ENCODE measurements around the gene EFCAB7. TPM values are rescaled to one million over a fixed set of nuclear protein-coding genes. Genes with fewer than 3 reads are reported as not detected.

EFCAB7 gene
- total RNA-seq, 1 experiment from 2014 or later: 3.0 TPM

GRCh38 chr1:63506782-63507181 is 16.5 kb upstream of the EFCAB7 start:
- no peaks in the 10 kb centered on the region for H3K79me1 ChIP-seq (ENCODE audit: insufficient read depth, low read depth, low read length, poor library complexity, severe bottlenecking)
- H4K8ac ChIP-seq (replicated peaks; ENCODE audit: insufficient read length, low read depth, low read length): no peak overlapping the region
- no peak overlapping the region for H3K27ac ChIP-seq (ENCODE audit: insufficient read length, low read depth, low read length)
- H3K9ac ChIP-seq (ENCODE audit: extremely low read depth, insufficient read length, low read length): no peak overlapping the region
- H2BK120ac ChIP-seq (ENCODE audit: low read depth, low read length, poor library complexity, severe bottlenecking): no peak overlapping the region
- no peak overlapping the region for H4K5ac ChIP-seq (ENCODE audit: insufficient read length, low read depth, low read length)
- H3K27ac Mint-ChIP-seq: no peak overlapping the region
- no peaks in the 10 kb centered on the region for H3K4me1 ChIP-seq (ENCODE audit: insufficient read depth, low read length)
- TF ChIP-seq CTCF (conservative IDR thresholded peaks at IDR 0.05): no peak
- no peaks in the 10 kb centered on the region for H3K4me1 Mint-ChIP-seq
- peaks cover 18 to 26% (median 24%) of the 10 kb centered on the region in 3 experiments; a peak in 6 of 7 replicates for H3K36me3 Mint-ChIP-seq (ENCODE audit: insufficient read depth in 1 of 3, low read depth in 3 of 3)
- no peak overlapping the region for H3K4me3 Mint-ChIP-seq
- no peak overlapping the region for H2BK5ac ChIP-seq (ENCODE audit: insufficient read length, low read length)
- H2BK20ac ChIP-seq (ENCODE audit: low read depth, low read length, poor library complexity, severe bottlenecking): no peak overlapping the region
- no peaks in the 10 kb centered on the region for H4K20me1 ChIP-seq (ENCODE audit: control insufficient read depth, insufficient read depth, insufficient read length)
- DNase-seq: no peak
- H2AK5ac ChIP-seq (ENCODE audit: insufficient read length, low read length): no peak overlapping the region
- no peak overlapping the region for H3K56ac ChIP-seq (ENCODE audit: insufficient read length, low read depth, low read length)
- no peaks in the 10 kb centered on the region for H3K27me3 Mint-ChIP-seq (ENCODE audit: low read depth)
- no peaks in the 10 kb centered on the region; the same call in 1 of the 2 replicates for H3K79me2 ChIP-seq (ENCODE audit: insufficient read depth, low read length)
- H3K9me3 ChIP-seq (ENCODE audit: control insufficient read depth, low read depth, low read length): no peaks in the 10 kb centered on the region
- H4K91ac ChIP-seq (ENCODE audit: insufficient read length, low read depth, low read length): no peak overlapping the region
- no peaks in the 10 kb centered on the region for H3K23me2 ChIP-seq (ENCODE audit: insufficient read length, low read depth, low read length, poor library complexity, severe bottlenecking)
- H2BK12ac ChIP-seq (ENCODE audit: insufficient read length, low read depth, low read length): no peak overlapping the region
- H3K23ac ChIP-seq (ENCODE audit: insufficient read length, low read depth, low read length): no peak overlapping the region
- H3K18ac ChIP-seq (ENCODE audit: insufficient read length, low read depth, low read length): no peak overlapping the region
- no peak overlapping the region for H2BK15ac ChIP-seq (ENCODE audit: low read depth, low read length)
- H2AFZ ChIP-seq (ENCODE audit: low read length): no peak overlapping the region
- no peak overlapping the region for H3K4me2 ChIP-seq (ENCODE audit: insufficient read depth, insufficient read length, low read length)
- no peak overlapping the region for H3T11ph ChIP-seq (ENCODE audit: low read length)
- no peaks in the 10 kb centered on the region for H3K27me3 ChIP-seq (ENCODE audit: insufficient read depth, low read length)
- H3K14ac ChIP-seq (ENCODE audit: insufficient read depth, low read length): no peak overlapping the region
- no peak overlapping the region for H3K4ac ChIP-seq (ENCODE audit: low read depth, low read length)
- H3K9me3 Mint-ChIP-seq: peaks cover 0 to 2% of the 10 kb centered on the region in 2 experiments; a peak in 3 of 5 replicates
